CD4-positive, alpha-beta T cell (primary cell): ENCODE data around the gene COL5A1. TPM values are rescaled to one million over a fixed set of nuclear protein-coding genes. Genes with fewer than 3 reads are reported as not detected.

Experiments
- ATAC-seq: fragments of 200-7000 bp; cut with Tn5 transposase; one replicate; pipeline ENCODE4 v1.10.0; 2022; ENCODE audit warnings: mild to moderate bottlenecking; ENCODE audit not compliant: poor library complexity
- CTCF ChIA-PET: fragments of 350-600 bp; sonication (Branson Sonifier 250); formaldehyde crosslinking; loops from one replicate; lab custom pipeline; 2021; ENCODE audit warnings: antibody characterized with exemption, inconsistent platforms; lab: Charles Lee
- POLR2A ChIA-PET: fragments of 350-600 bp; sonication (Branson Sonifier 250); formaldehyde crosslinking; loops from one replicate; lab custom pipeline; 2021; ENCODE audit warnings: antibody characterized with exemption, inconsistent platforms; lab: Charles Lee
- DNase-seq, 14 experiments: peaks; one replicate each; pipeline ENCODE4 v3.0.0-alpha.2; 2013 to 2020; ENCODE audit warnings: mixed read lengths in 2 of 14
- H3K27ac ChIP-seq, 2 donors: one replicate each; pipeline versions ENCODE4 v1.5.1 to v1.7.0; 2013; ENCODE audit warnings: low read length in 2 of 2, low read depth in 1 of 2, mild to moderate bottlenecking in 1 of 2
- H3K27me3 ChIP-seq, 2 experiments: 1 replicate in 1 of 2; 2 replicates in 1 of 2; pipeline versions ENCODE4 v1.6.1 to v1.7.0; 2013; ENCODE audit warnings: low read length in 2 of 2, control low read depth in 1 of 2, mild to moderate bottlenecking in 1 of 2, moderate library complexity in 1 of 2; ENCODE audit not compliant: insufficient read depth in 2 of 2, control insufficient read depth in 1 of 2
- H3K36me3 ChIP-seq: one replicate; pipeline ENCODE4 v1.6.1; 2013; ENCODE audit warnings: low read length, control low read depth; ENCODE audit not compliant: insufficient read depth
- H3K4me1 ChIP-seq: one replicate; pipeline ENCODE4 v1.6.1; 2013; ENCODE audit warnings: low read length, control low read depth; ENCODE audit not compliant: insufficient read depth
- H3K4me3 ChIP-seq: one replicate; pipeline ENCODE4 v1.5.1; 2013; ENCODE audit warnings: mild to moderate bottlenecking, low read length, moderate library complexity
- H3K9me3 ChIP-seq, 2 experiments: 1 replicate in 1 of 2; 2 replicates in 1 of 2; pipeline versions ENCODE4 v1.6.1 to v1.7.0; 2013; ENCODE audit warnings: low read length in 2 of 2, mild to moderate bottlenecking in 2 of 2, control low read depth in 1 of 2, moderate library complexity in 1 of 2; ENCODE audit not compliant: control insufficient read depth in 1 of 2, insufficient read depth in 1 of 2
- H3K27ac Mint-ChIP-seq: one replicate; pipeline ENCODE4 v1.8.0; 2020; ENCODE audit warnings: mixed read lengths
- H3K27me3 Mint-ChIP-seq: one replicate; pipeline ENCODE4 v1.8.0; 2021; ENCODE audit warnings: mixed read lengths
- H3K36me3 Mint-ChIP-seq: one replicate; pipeline ENCODE4 v1.8.0; 2021; ENCODE audit warnings: low read depth, mixed read lengths
- H3K4me1 Mint-ChIP-seq: one replicate; pipeline ENCODE4 v1.8.0; 2021; ENCODE audit warnings: low read depth, mixed read lengths
- H3K4me3 Mint-ChIP-seq: one replicate; pipeline ENCODE4 v1.8.0; 2020; ENCODE audit warnings: mild to moderate bottlenecking, mixed read lengths
- H3K9me3 Mint-ChIP-seq: one replicate; pipeline ENCODE4 v1.8.0; 2020; ENCODE audit warnings: mixed read lengths
- intact Hi-C, 2 experiments: fragments of 100-400 bp; cut with DNase I in 1 of 2; cut with micrococcal nuclease in 1 of 2; formaldehyde crosslinking; loops; one replicate each; pipeline versions ENCODE4 v1.15.1 to v1.9.0; 2023 to 2025; cut with DNase I, micrococcal nuclease
- total RNA-seq, 174 experiments: library from RNA in 2 of 174; stranded (reverse) in 2 of 174; gene quantifications; one replicate each; pipeline ENCODE4 v1.2.3 and lab custom pipeline; 2021 to 2026
- TF ChIP-seq, protein P1 (sequence below): fragments of 200-600 bp; IDR thresholded peaks from one replicate; pipeline ENCODE4 v1.8.0; 2022; ENCODE audit warnings: antibody characterized with exemption, mild to moderate bottlenecking

Gene COL5A1
- total RNA-seq, 2 experiments from 2014 or later, result 0.41 to 0.50 TPM

DNA sequence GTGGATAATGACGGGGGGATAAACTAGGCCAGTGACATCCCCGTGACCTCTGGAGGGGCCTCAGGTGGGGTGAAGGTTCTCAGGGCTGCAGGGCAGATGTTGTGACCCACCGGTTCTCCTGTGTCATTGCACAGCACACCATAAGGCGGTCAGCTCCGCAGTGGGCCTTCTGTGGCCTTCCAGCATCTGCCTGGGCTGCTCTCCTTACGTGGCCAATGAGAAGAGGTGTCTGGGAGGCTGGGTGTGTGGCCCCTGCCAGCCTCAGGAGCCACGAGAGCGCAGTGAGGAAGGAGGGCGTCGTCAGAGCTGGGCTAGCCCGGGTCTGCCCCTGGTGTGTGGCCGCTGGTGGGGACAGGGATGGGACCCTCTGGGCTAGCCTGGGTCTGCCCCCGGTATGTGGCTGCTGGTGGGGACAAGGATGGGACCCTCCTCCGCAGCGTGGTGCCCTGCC, 48.7 kb downstream of the COL5A1 start:
- TF ChIP-seq, protein P1, sequence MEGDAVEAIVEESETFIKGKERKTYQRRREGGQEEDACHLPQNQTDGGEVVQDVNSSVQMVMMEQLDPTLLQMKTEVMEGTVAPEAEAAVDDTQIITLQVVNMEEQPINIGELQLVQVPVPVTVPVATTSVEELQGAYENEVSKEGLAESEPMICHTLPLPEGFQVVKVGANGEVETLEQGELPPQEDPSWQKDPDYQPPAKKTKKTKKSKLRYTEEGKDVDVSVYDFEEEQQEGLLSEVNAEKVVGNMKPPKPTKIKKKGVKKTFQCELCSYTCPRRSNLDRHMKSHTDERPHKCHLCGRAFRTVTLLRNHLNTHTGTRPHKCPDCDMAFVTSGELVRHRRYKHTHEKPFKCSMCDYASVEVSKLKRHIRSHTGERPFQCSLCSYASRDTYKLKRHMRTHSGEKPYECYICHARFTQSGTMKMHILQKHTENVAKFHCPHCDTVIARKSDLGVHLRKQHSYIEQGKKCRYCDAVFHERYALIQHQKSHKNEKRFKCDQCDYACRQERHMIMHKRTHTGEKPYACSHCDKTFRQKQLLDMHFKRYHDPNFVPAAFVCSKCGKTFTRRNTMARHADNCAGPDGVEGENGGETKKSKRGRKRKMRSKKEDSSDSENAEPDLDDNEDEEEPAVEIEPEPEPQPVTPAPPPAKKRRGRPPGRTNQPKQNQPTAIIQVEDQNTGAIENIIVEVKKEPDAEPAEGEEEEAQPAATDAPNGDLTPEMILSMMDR, result no peak
- no peak for ATAC-seq
- H3K36me3 ChIP-seq, result no peaks in the 10 kb centered on the region
- H3K4me1 ChIP-seq, result peaks cover 6% of the 10 kb centered on the region
- CTCF ChIA-PET, result no interaction called here
- no peaks in the 10 kb centered on the region for H3K27me3 ChIP-seq
- intact Hi-C loops, result no loop called here
- POLR2A ChIA-PET, result no interaction called here
- no peaks in the 10 kb centered on the region for H3K9me3 Mint-ChIP-seq
- H3K36me3 Mint-ChIP-seq, result no peaks in the 10 kb centered on the region
- no peak for DNase-seq
- no peak overlapping the region for H3K4me3 Mint-ChIP-seq
- H3K4me3 ChIP-seq, result no peak overlapping the region
- H3K27me3 Mint-ChIP-seq, result no peaks in the 10 kb centered on the region
- H3K27ac Mint-ChIP-seq, result no peak overlapping the region
- H3K4me1 Mint-ChIP-seq, result peaks cover 6% of the 10 kb centered on the region
- peaks cover 0 to 4% of the 10 kb centered on the region in 2 experiments for H3K9me3 ChIP-seq
- no peak overlapping the region for H3K27ac ChIP-seq

DNA sequence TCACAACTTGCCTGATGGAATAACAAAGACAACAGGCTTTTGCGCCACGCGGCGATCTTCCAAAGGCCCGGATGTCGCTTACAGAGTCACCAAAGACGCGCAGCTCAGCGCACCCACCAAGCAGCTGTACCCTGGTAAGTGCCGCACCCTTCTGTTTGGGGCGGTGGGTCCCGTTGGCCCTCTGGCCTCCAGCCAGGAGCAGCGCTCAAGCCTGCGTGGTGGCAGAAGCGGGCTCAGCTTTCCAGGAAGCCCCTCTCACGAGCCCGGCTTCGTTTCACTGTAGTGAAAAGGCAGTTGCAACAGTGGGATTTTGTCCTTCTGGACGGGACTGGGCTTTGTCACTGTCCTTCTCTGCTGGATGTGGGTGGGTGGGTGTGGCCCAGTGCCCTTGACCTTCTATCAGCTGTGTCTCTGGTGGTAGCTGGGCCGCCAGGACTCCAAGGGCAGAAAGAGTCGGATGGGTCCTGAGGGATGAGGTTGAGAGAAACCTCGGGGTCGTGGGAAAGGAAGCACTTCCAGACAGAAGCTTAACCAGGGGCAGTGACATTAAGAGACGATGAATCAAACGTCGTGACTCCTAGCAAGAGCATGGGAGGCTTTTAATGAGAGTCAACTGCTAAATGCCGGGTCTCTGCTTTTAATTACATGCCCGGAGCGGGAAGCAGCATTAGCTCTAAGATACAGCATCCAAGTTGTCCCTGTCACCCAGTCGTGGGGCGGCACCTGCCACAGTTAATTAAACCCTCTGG, 49.5 kb downstream of the COL5A1 start:
- TF ChIP-seq, protein P1, result no peak
- Histone ChIP-seq H3K9me3 (peaks cover 0 to 4% of the 10 kb centered on the region in 2 experiments), H3K36me3 (no peaks in the 10 kb centered on the region), H3K4me1 (peaks cover 6% of the 10 kb centered on the region), H3K27ac (no peak overlapping the region), H3K4me3 (no peak overlapping the region), H3K27me3 (no peaks in the 10 kb centered on the region)
- H3K27ac Mint-ChIP-seq, result no peak overlapping the region
- DNase-seq (no peak), ATAC-seq (no peak)
- H3K4me1 Mint-ChIP-seq, result peaks cover 6% of the 10 kb centered on the region
- H3K27me3 Mint-ChIP-seq, result no peaks in the 10 kb centered on the region
- no peak overlapping the region for H3K4me3 Mint-ChIP-seq
- POLR2A ChIA-PET, result no interaction called here
- intact Hi-C loops, result no loop called here
- no peaks in the 10 kb centered on the region for H3K36me3 Mint-ChIP-seq
- H3K9me3 Mint-ChIP-seq, result no peaks in the 10 kb centered on the region
- CTCF ChIA-PET, result no interaction called here

DNA sequence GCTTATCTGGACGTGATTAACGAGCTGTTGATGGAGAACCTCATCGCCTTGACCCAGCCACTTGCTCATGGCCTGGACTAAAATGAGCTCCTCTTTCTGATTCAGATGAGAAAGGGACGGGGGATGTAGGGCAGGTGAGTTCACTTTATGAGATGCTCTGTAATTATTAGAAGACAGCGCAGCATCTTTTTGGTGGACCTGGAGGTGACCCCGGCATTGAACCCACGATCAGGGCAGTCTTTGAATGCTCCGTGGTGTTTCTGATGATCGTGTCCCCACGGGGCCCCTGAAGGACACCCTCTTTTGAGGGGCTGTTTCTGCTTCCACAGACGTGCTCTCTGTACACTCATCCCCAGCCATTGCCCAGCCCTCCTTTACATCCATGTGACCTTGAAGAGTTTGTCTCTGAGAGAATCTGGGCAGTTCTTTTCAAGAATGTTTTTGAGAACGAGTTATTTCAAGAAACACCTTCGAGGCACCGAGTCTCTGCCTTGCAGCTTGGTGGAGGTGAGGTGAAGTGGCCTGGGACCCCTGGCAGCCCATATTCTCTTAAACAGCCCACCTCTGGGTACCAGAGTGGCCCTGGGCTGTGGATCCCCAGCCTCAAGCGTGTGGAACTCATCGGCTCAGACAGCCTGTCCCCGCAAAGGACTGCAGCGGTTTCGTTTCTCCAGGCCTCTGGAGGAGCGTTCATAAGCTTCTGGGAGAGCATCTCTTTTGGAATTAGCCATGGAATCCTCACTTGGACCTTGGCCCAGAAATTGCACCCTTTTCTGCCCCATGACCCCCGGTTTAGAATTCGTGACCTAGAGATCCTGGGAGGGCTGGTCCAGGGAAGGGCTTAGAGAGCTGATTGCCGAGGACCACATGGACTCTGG, 50.3 kb downstream of the COL5A1 start:
- H3K27ac ChIP-seq, result no peak overlapping the region
- ATAC-seq (no peak), DNase-seq (no peak)
- H3K36me3 Mint-ChIP-seq, result no peaks in the 10 kb centered on the region
- intact Hi-C loops, result no loop called here
- H3K9me3 ChIP-seq, result peaks cover 0 to under 1% of the 10 kb centered on the region in 2 experiments
- H3K27me3 ChIP-seq, result no peaks in the 10 kb centered on the region
- H3K36me3 ChIP-seq, result no peaks in the 10 kb centered on the region
- CTCF ChIA-PET, result no interaction called here
- H3K4me3 ChIP-seq, result no peak overlapping the region
- H3K4me1 Mint-ChIP-seq, result peaks cover 6% of the 10 kb centered on the region
- no peaks in the 10 kb centered on the region for H3K9me3 Mint-ChIP-seq
- no peaks in the 10 kb centered on the region for H3K27me3 Mint-ChIP-seq
- TF ChIP-seq, protein P1, result no peak
- no peak overlapping the region for H3K27ac Mint-ChIP-seq
- POLR2A ChIA-PET, result no interaction called here
- peaks cover 6% of the 10 kb centered on the region for H3K4me1 ChIP-seq
- no peak overlapping the region for H3K4me3 Mint-ChIP-seq
